ENCODE results near the gene PDE9A. TPM values are rescaled to one million over a fixed set of nuclear protein-coding genes. Genes with fewer than 3 reads are reported as not detected.

Gene PDE9A
- total and polyA plus RNA-seq, 10 donors: 7.9 to 45.5 (median 23.8) TPM

GRCh38 chr21:42820616-42821465 is 167.4 kb downstream of the PDE9A start:
- peaks cover 0 to 16% (median 0%) of the 10 kb centered on the region in 7 donors for H3K27me3 ChIP-seq (replicated peaks in 1 of 7)
- TF ChIP-seq POLR2AphosphoS5 (IDR thresholded peaks at IDR 0.05): no peak
- no peak for TF ChIP-seq CTCF (IDR thresholded peaks at IDR 0.05 in 8 of 11, conservative IDR thresholded peaks at IDR 0.05 in 3 of 11)
- TF ChIP-seq POLR2A (IDR thresholded peaks at IDR 0.05): no peak
- 70 to 91% (median 78%) methylated on average over 8 of the region's 8 CpGs for WGBS, 5 donors
- peak; percentile 44 for DNase-seq
- H3K36me3 ChIP-seq: no peaks in the 10 kb centered on the region
- H3K4me1 ChIP-seq: peaks cover 0 to 7% (median 0%) of the 10 kb centered on the region in 6 donors
- H3K27ac ChIP-seq: no peak overlapping the region
- peaks cover 0 to 3% (median 0%) of the 10 kb centered on the region in 8 donors for H3K9me3 ChIP-seq
- no peak overlapping the region for H3K4me3 ChIP-seq
- intact Hi-C loops (cut with DNase I; ENCODE audit: low total_unique reads): no loop called here

Other genes with a start within 250 kb of the PDE9A start
- 10 to 100 TPM in 5 of 7 donors, 1 to 10 TPM in 2; 7.2 to 16.3 (median 11.4) TPM for gene UBASH3A, start 249.7 kb upstream of the PDE9A start, total RNA-seq
- gene UBASH3A, start 249.7 kb upstream of the PDE9A start, polyA plus RNA-seq: 1 to 10 TPM; 2.6 to 4.2 (median 3.3) TPM
- gene RSPH1, start 157.4 kb upstream of the PDE9A start, total RNA-seq: under 1 TPM in 2 of 7 donors, not detected in 5; 0.25 to 0.33 TPM
- under 1 TPM; 0.10 to 0.35 (median 0.26) TPM for gene RSPH1, start 157.4 kb upstream of the PDE9A start, polyA plus RNA-seq
- gene SLC37A1, start 139.8 kb upstream of the PDE9A start, total RNA-seq: 10 to 100 TPM; 20.9 to 31.4 (median 24.5) TPM
- 10 to 100 TPM in 1 of 3 donors, 1 to 10 TPM in 2; 6.9 to 12.0 (median 9.5) TPM for gene SLC37A1, start 139.8 kb upstream of the PDE9A start, polyA plus RNA-seq
- 10 to 100 TPM; 11.2 to 31.3 (median 20.7) TPM for gene WDR4, start 225.9 kb downstream of the PDE9A start, total RNA-seq
- 10 to 100 TPM in 2 of 3 donors, 1 to 10 TPM in 1; 6.1 to 17.4 (median 11.6) TPM for gene WDR4, start 225.9 kb downstream of the PDE9A start, polyA plus RNA-seq
- 10 to 100 TPM; 27.2 to 38.8 (median 37.1) TPM for gene NDUFV3, start 239.7 kb downstream of the PDE9A start, total RNA-seq
- 10 to 100 TPM; 12.0 to 18.7 (median 12.1) TPM for gene NDUFV3, start 239.7 kb downstream of the PDE9A start, polyA plus RNA-seq

Measured in spleen (tissue), 11 donors.